GM23248 (cell line): ENCODE results near the gene CPEB1.

ENCODE experiments used
- EZH2 ChIP-seq: fragments of 200-600 bp; sonication (generic); IDR thresholded peaks from 2 replicates; pipeline ENCODE4 v1.6.1; 2018; ENCODE audit warnings: antibody characterized with exemption, mild to moderate bottlenecking; ENCODE audit not compliant: insufficient read depth, poor library complexity, severe bottlenecking
- EZH2phosphoT487 ChIP-seq: fragments of 200-600 bp; sonication (generic); IDR thresholded peaks from 2 replicates; pipeline ENCODE4 v1.6.1; 2018; ENCODE audit warnings: antibody characterized with exemption, moderate library complexity, mild to moderate bottlenecking, low read depth; ENCODE audit not compliant: insufficient read depth

- 0 out of 2 replicates have a peak, but pooled peaks have one; percentile 24 for TF ChIP-seq EZH2phosphoT487
- TF ChIP-seq EZH2 = no peak
These were observed 716 bp downstream of the CPEB1 start for GRCh38 chr15:82646250-82647044.
